CD4-positive, alpha-beta memory T cell (primary cell): ENCODE measurements around the gene NAALADL2. TPM values are rescaled to one million over a fixed set of nuclear protein-coding genes. Genes with fewer than 3 reads are reported as not detected.

Experiments used
- CTCF ChIA-PET: fragments of 350-600 bp; sonication (Branson Sonifier 250); formaldehyde crosslinking; loops from one replicate; lab custom pipeline; 2021; ENCODE audit warnings: inconsistent platforms; ENCODE audit not compliant: partially characterized antibody; lab: Charles Lee
- POLR2A ChIA-PET: fragments of 350-600 bp; sonication (Branson Sonifier 250); formaldehyde crosslinking; loops from one replicate; lab custom pipeline; 2021; ENCODE audit not compliant: partially characterized antibody; lab: Charles Lee
- DNase-seq, 5 donors: peaks; one replicate each; pipeline versions ENCODE4 v3.0.0 to v3.0.0-alpha.2; 2020 to 2022; ENCODE audit warnings: mixed read lengths in 1 of 5
- H3K27ac ChIP-seq: one replicate; pipeline ENCODE4 v1.7.0; 2013; ENCODE audit warnings: low read depth, low read length
- H3K27me3 ChIP-seq: 2 replicates; pipeline ENCODE4 v1.7.0; 2013; ENCODE audit warnings: mild to moderate bottlenecking, low read length, moderate library complexity; ENCODE audit not compliant: insufficient read depth
- H3K36me3 ChIP-seq: 2 replicates; pipeline ENCODE4 v1.7.0; 2013; ENCODE audit warnings: mild to moderate bottlenecking, low read length, moderate library complexity; ENCODE audit not compliant: insufficient read depth
- H3K4me1 ChIP-seq: 2 replicates; pipeline ENCODE4 v1.7.0; 2013; ENCODE audit warnings: mild to moderate bottlenecking, low read length, moderate library complexity; ENCODE audit not compliant: insufficient read depth
- H3K4me3 ChIP-seq, 2 donors: one replicate each; pipeline ENCODE4 v1.7.0; 2013; ENCODE audit warnings: low read length in 2 of 2, mild to moderate bottlenecking in 1 of 2
- H3K9me3 ChIP-seq, 2 donors: one replicate each; pipeline ENCODE4 v1.7.0; 2013; ENCODE audit warnings: low read length in 2 of 2, control low read depth in 1 of 2; ENCODE audit not compliant: control insufficient read depth in 1 of 2
- H3K27ac Mint-ChIP-seq, 7 donors: one replicate each; pipeline ENCODE4 v1.8.0; 2020 to 2021; ENCODE audit warnings: mixed read lengths in 7 of 7, mild to moderate bottlenecking in 6 of 7, inconsistent platforms in 3 of 7, moderate library complexity in 3 of 7
- H3K27me3 Mint-ChIP-seq, 2 donors: one replicate each; pipeline ENCODE4 v1.8.0; 2020 to 2021; ENCODE audit warnings: mixed read lengths in 2 of 2
- H3K36me3 Mint-ChIP-seq, 2 donors: one replicate each; pipeline ENCODE4 v1.8.0; 2020 to 2021; ENCODE audit warnings: mixed read lengths in 2 of 2, inconsistent platforms in 1 of 2, mild to moderate bottlenecking in 1 of 2
- H3K4me1 Mint-ChIP-seq, 4 donors: one replicate each; pipeline ENCODE4 v1.8.0; 2020 to 2021; ENCODE audit warnings: mixed read lengths in 4 of 4, mild to moderate bottlenecking in 1 of 4
- H3K4me3 Mint-ChIP-seq, 8 donors: one replicate each; pipeline ENCODE4 v1.8.0; 2020 to 2021; ENCODE audit warnings: mixed read lengths in 8 of 8, mild to moderate bottlenecking in 7 of 8, moderate library complexity in 6 of 8, inconsistent platforms in 3 of 8
- H3K9me3 Mint-ChIP-seq, 8 donors: one replicate each; pipeline ENCODE4 v1.8.0; 2020 to 2021; ENCODE audit warnings: mixed read lengths in 8 of 8, mild to moderate bottlenecking in 5 of 8, inconsistent platforms in 3 of 8, moderate library complexity in 1 of 8
- intact Hi-C: fragments of 100-400 bp; cut with micrococcal nuclease; formaldehyde crosslinking; loops from one replicate; pipeline ENCODE4 v1.15.1; 2023
- polyA plus RNA-seq, 2 donors: library from polyadenylated mRNA; unstranded; fragments of 300-500 nt; fragmentation: Illumina TruSeq; gene quantifications; one replicate each; pipeline ENCODE4 v1.2.3, GENCODE V29; 2021
- total RNA-seq, 2 experiments: library from RNA; stranded (reverse); gene quantifications; one replicate each; pipeline ENCODE4 v1.2.3, GENCODE V29; 2021

NAALADL2 gene
- total and polyA plus RNA-seq, 4 experiments from 2014 or later, result not detected

DNA sequence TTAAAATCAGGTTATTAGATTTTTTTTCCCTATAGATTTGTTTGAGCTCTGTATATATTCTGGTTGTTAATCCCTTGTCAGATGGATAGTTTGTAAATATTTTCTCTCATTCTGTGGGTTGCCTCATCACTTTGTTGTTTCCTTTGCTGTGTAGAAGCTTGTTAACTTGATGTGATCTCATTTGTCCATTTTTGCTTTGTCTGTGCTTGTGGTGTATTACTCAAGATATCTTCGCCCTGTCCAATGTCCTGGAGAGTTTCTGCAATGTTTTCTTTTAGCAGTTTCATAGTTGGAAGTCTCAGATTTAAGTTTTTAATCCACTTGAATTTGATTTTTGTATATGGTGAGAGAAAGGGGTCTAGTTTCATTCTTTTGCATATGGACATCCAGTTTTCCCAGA lies 699.1 kb downstream of the NAALADL2 start:
- Mint-ChIP-seq H3K36me3 (no peaks in the 10 kb centered on the region), H3K4me3 (no peak overlapping the region), H3K9me3 (peaks cover 2 to 14% (median 7%) of the 10 kb centered on the region in 8 donors), H3K27ac (no peak overlapping the region), H3K27me3 (no peaks in the 10 kb centered on the region), H3K4me1 (no peaks in the 10 kb centered on the region)
- Histone ChIP-seq H3K9me3 (no peaks in the 10 kb centered on the region), H3K4me3 (no peak overlapping the region), H3K36me3 (no peaks in the 10 kb centered on the region), H3K27me3 (no peaks in the 10 kb centered on the region), H3K27ac (no peak overlapping the region), H3K4me1 (no peaks in the 10 kb centered on the region)
- ChIA-PET POLR2A (no interaction called here), CTCF (no interaction called here)
- no peak for DNase-seq
- intact Hi-C loops, result no loop called here

DNA sequence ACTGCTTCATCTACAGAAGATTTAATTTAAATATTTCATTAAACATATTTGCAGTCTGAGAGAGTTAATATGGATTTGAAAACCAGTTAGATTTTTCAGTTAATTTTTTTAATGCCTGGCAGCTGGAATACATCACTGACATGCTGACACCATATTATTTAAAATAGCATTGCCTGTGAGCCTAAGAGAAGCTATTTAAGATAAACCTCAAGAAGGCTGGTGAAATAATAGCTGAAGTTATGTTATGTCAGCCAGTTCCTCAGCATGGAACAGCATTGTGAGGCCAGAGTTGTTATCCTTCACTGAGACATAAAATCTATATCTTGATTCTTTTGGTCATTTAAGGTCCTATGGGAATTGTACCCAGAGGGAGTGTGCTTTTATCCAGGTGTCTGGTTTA lies 705.2 kb downstream of the NAALADL2 start:
- CTCF ChIA-PET, result no interaction called here
- no peaks in the 10 kb centered on the region for H3K36me3 Mint-ChIP-seq

DNA sequence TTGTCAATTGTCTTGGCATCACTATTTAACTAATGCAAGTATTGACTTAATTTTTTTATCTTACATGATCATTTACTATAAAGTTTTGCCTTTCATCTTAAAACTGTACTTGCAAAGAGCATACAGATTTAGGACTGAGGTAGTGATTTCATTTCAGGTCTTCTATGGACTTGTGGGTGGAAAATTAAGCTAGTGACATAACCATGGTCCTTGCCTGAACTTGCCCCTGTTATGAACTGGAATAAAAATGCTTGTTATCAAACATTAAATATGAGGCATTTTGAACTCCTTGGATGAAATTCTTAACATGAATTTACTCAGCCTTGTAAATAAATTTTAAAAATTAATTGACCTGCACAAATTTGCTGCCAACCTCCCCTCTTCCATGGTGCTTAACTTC lies 712.0 kb downstream of the NAALADL2 start:
- POLR2A ChIA-PET, result no interaction called here

More for the DNA sequence above, 705.2 kb downstream of the NAALADL2 start:
- POLR2A ChIA-PET, result no interaction called here
- H3K36me3 ChIP-seq, result no peaks in the 10 kb centered on the region
- H3K27me3 ChIP-seq, result no peaks in the 10 kb centered on the region
- intact Hi-C loops, result no loop called here
- no peak overlapping the region for H3K27ac ChIP-seq
- no peak overlapping the region for H3K27ac Mint-ChIP-seq
- H3K4me1 Mint-ChIP-seq, result no peaks in the 10 kb centered on the region
- H3K4me3 Mint-ChIP-seq, result no peak overlapping the region
- no peaks in the 10 kb centered on the region for H3K9me3 ChIP-seq
- no peak for DNase-seq
- H3K4me3 ChIP-seq, result no peak overlapping the region
- H3K4me1 ChIP-seq, result no peaks in the 10 kb centered on the region
- H3K27me3 Mint-ChIP-seq, result no peaks in the 10 kb centered on the region
- H3K9me3 Mint-ChIP-seq, result peaks cover 0 to 11% (median 7%) of the 10 kb centered on the region in 8 donors

DNA sequence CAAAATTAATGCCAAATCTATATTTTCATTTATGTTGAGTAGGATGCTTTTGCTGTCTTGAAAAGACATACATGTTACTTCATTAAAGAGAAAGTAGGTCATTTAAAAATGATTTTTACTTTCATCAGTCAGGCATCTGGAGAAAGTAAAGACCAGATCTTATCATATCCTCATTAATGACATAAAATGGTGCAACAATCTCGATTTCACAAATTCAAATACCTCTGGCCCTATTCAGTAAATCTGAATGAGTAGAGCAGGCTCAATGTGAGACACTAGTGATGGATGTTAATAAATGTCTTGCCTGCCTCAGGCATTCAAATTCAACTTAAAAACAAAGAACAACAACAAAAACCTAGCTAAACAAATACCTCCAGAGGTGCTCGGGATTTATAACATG lies 714.1 kb downstream of the NAALADL2 start:
- POLR2A ChIA-PET, result no interaction called here
- no peaks in the 10 kb centered on the region for H3K4me1 ChIP-seq
- no peak overlapping the region for H3K4me3 ChIP-seq
- no peak overlapping the region for H3K27ac ChIP-seq
- no peaks in the 10 kb centered on the region for H3K36me3 ChIP-seq
- no peaks in the 10 kb centered on the region for H3K27me3 ChIP-seq
- H3K9me3 Mint-ChIP-seq, result peaks cover 0 to 5% (median under 1%) of the 10 kb centered on the region in 8 donors
- no peak overlapping the region for H3K4me3 Mint-ChIP-seq
- DNase-seq, result no peak
- H3K4me1 Mint-ChIP-seq, result no peaks in the 10 kb centered on the region
- CTCF ChIA-PET, result no interaction called here
- intact Hi-C loops, result no loop called here
- no peak overlapping the region for H3K27ac Mint-ChIP-seq
- H3K27me3 Mint-ChIP-seq, result no peaks in the 10 kb centered on the region
- peaks cover 0 to 6% of the 10 kb centered on the region in 2 donors for H3K9me3 ChIP-seq
- H3K36me3 Mint-ChIP-seq, result no peaks in the 10 kb centered on the region

More for the DNA sequence above, 712.0 kb downstream of the NAALADL2 start:
- DNase-seq, result no peak
- Histone ChIP-seq H3K36me3 (no peaks in the 10 kb centered on the region), H3K27ac (no peak overlapping the region), H3K9me3 (no peaks in the 10 kb centered on the region), H3K27me3 (no peaks in the 10 kb centered on the region), H3K4me1 (no peaks in the 10 kb centered on the region), H3K4me3 (no peak overlapping the region)
- CTCF ChIA-PET, result no interaction called here
- no peaks in the 10 kb centered on the region for H3K4me1 Mint-ChIP-seq
- peaks cover 0 to 8% (median 1%) of the 10 kb centered on the region in 8 donors for H3K9me3 Mint-ChIP-seq
- intact Hi-C loops, result no loop called here
- H3K27ac Mint-ChIP-seq, result no peak overlapping the region
- no peaks in the 10 kb centered on the region for H3K36me3 Mint-ChIP-seq
- no peak overlapping the region for H3K4me3 Mint-ChIP-seq
- no peaks in the 10 kb centered on the region for H3K27me3 Mint-ChIP-seq

DNA sequence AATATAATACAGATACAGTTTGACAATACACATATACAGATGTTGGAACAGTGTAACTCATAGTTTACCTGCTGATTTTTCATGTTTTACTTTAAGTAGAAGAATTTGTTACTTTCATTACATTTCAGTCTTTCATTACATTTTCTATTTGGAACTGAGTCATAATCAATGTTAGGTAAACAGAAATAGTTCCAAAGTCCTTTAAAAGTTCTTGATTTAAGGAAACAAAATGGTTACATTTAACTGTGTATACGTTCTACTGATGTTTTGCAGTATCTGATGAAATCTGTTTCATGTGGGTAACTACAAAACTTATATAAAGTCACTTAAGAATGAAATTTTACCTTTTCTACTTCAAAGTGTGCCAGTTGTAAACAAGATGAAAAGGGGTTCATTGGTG lies 721.2 kb downstream of the NAALADL2 start:
- Mint-ChIP-seq H3K27me3 (no peaks in the 10 kb centered on the region), H3K36me3 (no peaks in the 10 kb centered on the region)
- CTCF ChIA-PET, result no interaction called here

DNA sequence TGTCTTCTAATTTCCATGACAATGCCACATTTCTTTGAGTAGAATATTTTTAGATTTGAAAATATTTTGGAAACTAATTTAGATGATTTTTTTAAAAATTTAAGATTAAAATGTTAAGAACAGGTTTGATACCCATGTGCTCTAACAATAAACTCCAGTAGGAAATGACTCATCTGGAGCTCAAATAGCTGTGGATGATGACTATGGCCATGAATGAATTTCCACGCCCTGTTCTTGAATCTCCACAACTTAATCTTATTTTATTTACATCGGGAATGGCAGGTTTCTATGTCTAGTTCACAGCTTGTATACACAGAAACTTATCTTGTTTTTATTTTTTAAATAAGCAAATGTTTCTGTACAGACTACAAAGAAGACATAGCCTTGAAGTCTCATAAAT lies 726.8 kb downstream of the NAALADL2 start:
- no peak for DNase-seq
- Mint-ChIP-seq H3K4me3 (no peak overlapping the region), H3K27ac (no peak overlapping the region), H3K9me3 (peaks cover 0 to 4% (median 0%) of the 10 kb centered on the region in 8 donors), H3K36me3 (no peaks in the 10 kb centered on the region), H3K27me3 (no peaks in the 10 kb centered on the region), H3K4me1 (no peaks in the 10 kb centered on the region)
- no peaks in the 10 kb centered on the region for H3K9me3 ChIP-seq
- ChIA-PET CTCF (no interaction called here), POLR2A (no interaction called here)
- no peaks in the 10 kb centered on the region for H3K4me1 ChIP-seq
- no peaks in the 10 kb centered on the region for H3K27me3 ChIP-seq
- intact Hi-C loops, result no loop called here
- no peaks in the 10 kb centered on the region for H3K36me3 ChIP-seq
- no peak overlapping the region for H3K4me3 ChIP-seq
- H3K27ac ChIP-seq, result no peak overlapping the region

More for the DNA sequence above, 721.2 kb downstream of the NAALADL2 start:
- Histone ChIP-seq H3K36me3 (no peaks in the 10 kb centered on the region), H3K4me1 (no peaks in the 10 kb centered on the region), H3K9me3 (peaks cover 0 to 6% of the 10 kb centered on the region in 2 donors), H3K4me3 (no peak overlapping the region), H3K27me3 (no peaks in the 10 kb centered on the region), H3K27ac (no peak overlapping the region)
- POLR2A ChIA-PET, result no interaction called here
- intact Hi-C loops, result no loop called here
- H3K4me3 Mint-ChIP-seq, result no peak overlapping the region
- no peak for DNase-seq
- no peaks in the 10 kb centered on the region for H3K4me1 Mint-ChIP-seq
- H3K27ac Mint-ChIP-seq, result no peak overlapping the region
- peaks cover 0 to 4% (median 0%) of the 10 kb centered on the region in 8 donors for H3K9me3 Mint-ChIP-seq

DNA sequence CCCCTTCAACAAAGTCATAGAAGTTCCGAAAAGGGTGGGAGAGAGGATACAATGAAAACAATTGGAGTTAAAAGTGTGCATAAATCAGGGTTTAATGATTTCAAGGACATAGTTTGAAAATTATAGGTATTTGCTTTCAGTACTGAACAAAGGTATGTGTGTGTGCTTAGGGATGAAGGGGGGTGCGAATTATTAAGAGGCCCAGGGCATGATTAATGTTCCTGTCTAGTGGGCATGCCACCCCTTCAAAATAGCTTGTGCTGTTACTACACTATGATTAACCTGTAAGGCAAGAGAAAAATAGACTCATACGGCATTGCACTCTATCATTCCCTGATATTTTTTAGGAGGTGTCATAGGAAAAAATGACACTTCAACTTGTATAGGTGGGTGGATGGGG lies 731.6 kb downstream of the NAALADL2 start:
- Histone ChIP-seq H3K27me3 (no peaks in the 10 kb centered on the region), H3K36me3 (no peaks in the 10 kb centered on the region), H3K4me3 (no peak overlapping the region), H3K9me3 (peaks cover 0 to 6% of the 10 kb centered on the region in 2 donors), H3K27ac (no peak overlapping the region), H3K4me1 (no peaks in the 10 kb centered on the region)
- no peak overlapping the region for H3K4me3 Mint-ChIP-seq
- no peaks in the 10 kb centered on the region for H3K4me1 Mint-ChIP-seq
- DNase-seq, result no peak
- no peaks in the 10 kb centered on the region for H3K36me3 Mint-ChIP-seq
- H3K27me3 Mint-ChIP-seq, result no peaks in the 10 kb centered on the region
- CTCF ChIA-PET, result no interaction called here
- H3K9me3 Mint-ChIP-seq, result peaks cover 0 to 14% (median 4%) of the 10 kb centered on the region in 8 donors
- intact Hi-C loops, result no loop called here
- POLR2A ChIA-PET, result no interaction called here
- H3K27ac Mint-ChIP-seq, result no peak overlapping the region

DNA sequence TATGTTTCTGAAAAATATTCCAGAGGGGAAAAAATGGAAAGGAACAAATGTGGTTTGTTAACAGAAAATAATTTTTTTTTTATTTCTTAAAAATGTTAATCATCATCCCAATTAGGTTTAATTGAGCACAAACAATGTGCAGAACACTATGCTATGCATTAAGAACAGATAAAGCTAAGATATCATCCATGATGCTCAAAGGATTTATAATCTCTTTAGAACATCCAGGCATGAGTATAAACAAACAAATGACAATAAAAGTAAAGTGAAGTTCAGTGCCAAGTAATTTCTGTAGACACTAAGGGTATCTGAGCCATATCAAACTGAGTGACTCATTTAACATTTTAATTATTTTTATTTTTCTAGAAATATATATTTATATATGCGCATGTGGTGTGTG lies 732.2 kb downstream of the NAALADL2 start:
- H3K4me1 ChIP-seq, result no peaks in the 10 kb centered on the region
- intact Hi-C loops, result no loop called here
- no peaks in the 10 kb centered on the region for H3K36me3 ChIP-seq
- no peak overlapping the region for H3K4me3 ChIP-seq
- H3K27ac ChIP-seq, result no peak overlapping the region
- no peaks in the 10 kb centered on the region for H3K36me3 Mint-ChIP-seq
- H3K4me3 Mint-ChIP-seq, result no peak overlapping the region
- CTCF ChIA-PET, result no interaction called here
- POLR2A ChIA-PET, result no interaction called here
- DNase-seq, result no peak
- no peaks in the 10 kb centered on the region for H3K27me3 Mint-ChIP-seq
- H3K9me3 Mint-ChIP-seq, result peaks cover 0 to 14% (median 4%) of the 10 kb centered on the region in 8 donors
- H3K27me3 ChIP-seq, result no peaks in the 10 kb centered on the region
- H3K4me1 Mint-ChIP-seq, result no peaks in the 10 kb centered on the region
- peaks cover 0 to 6% of the 10 kb centered on the region in 2 donors for H3K9me3 ChIP-seq
- H3K27ac Mint-ChIP-seq, result no peak overlapping the region
